HG03558 (cell line): Measurements from ENCODE around the gene ATP6V0B.

Source experiments
- ATAC-seq: cut with Tn5 transposase; IDR thresholded peaks from one replicate; pipeline ENCODE4 v1.9.1; 2021; ENCODE audit warnings: moderate number of reproducible peaks; ENCODE audit not compliant: unreplicated experiment; ENCODE audit errors: extremely low read depth

Gene ATP6V0B

GRCh38 chr1:43982241-43982640, 7.5 kb downstream of the ATP6V0B start:
- no peak for ATAC-seq

DNA sequence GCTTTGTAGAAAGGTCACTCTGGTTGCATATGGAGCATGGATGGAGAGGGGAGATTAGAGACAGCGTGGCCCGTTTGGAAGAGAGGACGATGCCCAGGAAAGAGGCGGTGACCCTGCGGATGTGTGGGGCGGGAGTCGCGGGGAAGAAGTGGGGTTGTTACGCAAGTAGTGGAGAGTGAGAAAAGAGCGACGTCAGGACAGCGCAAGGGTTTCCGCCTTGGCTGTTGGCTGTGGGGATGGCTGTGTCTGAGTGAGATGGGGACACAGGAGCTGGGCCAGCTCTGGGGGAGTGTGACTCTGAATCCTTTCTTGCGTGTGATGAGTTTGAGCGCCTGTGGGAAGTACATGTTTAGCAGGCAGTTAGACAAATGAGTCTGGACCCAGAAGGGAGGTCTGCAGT, 8.0 kb downstream of the ATP6V0B start:
- no peak for ATAC-seq

DNA sequence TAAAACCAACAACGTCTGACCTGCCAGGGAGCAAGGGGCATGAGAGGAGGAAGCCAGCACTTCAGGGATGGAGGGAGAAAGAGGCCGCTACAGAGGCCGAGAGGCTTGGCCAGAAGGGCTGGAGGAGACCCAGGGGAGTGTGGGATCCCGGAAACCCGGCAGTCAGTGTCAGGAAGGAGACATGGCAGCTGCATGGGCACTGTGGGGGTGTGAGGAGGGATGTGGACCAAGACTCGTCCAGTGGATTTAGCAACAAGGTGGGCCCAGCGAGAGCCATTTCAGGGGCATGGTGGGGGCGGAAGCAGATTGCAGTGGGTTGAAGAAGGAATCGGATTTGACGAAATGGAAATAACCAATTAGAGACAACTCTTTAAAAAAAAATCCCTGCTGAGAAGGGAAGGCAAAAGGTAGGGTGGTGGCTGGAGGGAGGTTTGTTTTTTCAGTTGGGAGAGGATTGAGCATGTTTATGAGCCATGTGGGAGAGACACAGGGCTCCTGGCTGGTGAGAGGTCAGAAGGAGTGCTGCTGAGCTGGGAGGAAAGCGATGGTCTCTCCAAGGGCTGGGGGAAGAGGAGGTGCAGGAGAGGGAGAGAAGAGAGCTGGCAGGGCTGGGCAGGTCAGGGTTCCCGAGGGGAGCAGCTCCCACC, 8.6 kb downstream of the ATP6V0B start:
- no peak for ATAC-seq

GRCh38 chr1:43984855-43985254, 10.1 kb downstream of the ATP6V0B start:
- no peak for ATAC-seq

GRCh38 chr1:43985984-43986595, 11.3 kb downstream of the ATP6V0B start:
- ATAC-seq: no peak

DNA sequence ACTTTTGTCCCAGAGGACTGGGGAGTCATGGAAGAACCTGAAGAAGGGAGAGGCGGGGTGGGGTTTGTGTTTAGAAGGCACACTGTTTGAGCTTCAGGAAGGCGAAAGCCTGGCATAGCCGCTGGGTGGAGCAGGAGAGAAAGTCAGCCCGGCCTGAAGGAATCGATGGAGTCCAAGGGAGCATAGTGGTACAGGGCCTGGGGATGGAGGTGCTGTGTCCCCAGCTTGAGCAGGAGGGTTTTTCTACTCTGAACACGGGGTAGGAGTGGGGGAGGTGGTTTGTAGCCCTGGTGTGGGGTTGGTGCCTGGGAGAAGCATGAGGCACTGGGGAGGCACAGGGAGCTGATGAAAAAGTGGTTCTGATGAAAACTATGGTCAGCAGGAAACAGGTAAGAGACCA, 12.0 kb downstream of the ATP6V0B start:
- ATAC-seq: no peak

DNA sequence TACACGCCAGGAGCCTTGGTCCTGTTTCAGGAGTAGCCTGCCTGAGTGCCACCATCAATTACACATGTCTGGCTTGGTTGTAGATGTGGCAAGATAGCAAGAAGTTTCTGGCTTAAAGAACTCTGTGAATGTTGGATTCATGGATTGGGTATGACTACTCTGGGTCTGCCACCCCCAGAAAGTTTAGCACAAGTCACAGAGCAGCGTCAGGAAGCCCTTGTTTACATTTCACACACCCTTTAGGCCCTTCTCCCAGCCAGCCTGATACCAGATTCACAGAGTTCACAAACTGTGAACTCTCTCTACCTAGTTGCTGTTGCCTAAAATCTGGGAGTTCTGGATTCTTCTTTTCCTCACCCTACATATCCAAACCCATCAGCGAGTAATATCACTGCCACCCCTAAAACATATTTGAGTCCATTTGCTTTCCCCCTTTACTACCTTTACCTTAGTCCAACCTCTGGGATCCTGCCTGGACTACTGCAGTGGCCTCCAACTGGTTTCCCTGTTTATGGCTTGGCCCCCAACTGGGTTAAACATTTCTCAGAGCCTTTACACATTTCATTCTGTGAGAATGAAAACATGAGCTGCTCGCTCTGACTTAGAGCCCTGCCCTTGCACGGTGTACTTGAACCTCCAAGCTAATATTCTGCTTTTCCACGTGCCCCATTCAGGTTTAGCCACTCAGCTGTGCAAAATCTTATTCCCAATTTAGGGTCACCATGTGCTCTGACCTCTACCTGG, 12.6 kb downstream of the ATP6V0B start:
- ATAC-seq: no peak

GRCh38 chr1:43990271-43991199, 15.8 kb downstream of the ATP6V0B start:
- no peak for ATAC-seq

GRCh38 chr1:43991200-43991475, 16.4 kb downstream of the ATP6V0B start:
- no peak for ATAC-seq

DNA sequence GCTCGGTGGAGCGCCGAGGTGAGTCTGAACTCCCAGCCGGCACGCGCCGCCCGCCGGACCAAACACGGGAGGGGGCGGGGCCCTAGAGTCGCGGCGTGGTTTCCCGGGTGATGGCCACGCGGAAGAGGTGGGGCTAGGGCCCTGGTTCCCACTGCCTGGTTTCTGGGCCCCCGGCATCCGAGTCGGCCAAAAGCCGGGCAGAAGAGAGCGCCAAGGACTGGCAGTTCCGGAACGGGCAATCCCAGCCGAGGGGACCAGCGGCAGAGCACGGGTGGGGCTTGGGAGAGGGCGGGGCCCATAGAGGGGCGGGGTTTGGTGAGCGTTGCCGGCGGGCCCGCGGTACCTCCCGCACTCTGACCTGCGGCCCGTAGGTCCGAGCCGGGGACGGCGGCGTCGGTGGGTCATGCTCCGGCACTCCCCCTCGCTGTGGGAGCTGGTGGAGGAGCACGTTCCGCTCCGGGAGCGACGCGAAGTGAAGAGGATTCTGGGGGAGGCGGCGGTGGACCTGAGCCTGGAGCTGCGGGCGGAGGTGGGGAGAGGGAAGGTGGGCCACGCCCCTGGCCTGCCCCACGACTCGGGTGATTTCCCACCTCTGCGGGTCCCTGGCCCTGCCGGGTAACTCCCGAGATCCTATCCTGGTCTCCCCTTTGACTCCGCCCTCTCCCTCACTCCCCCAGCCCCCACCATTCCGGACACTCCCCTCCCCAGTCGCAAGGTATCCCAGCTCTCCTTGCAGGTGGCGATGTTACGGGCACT, 16.9 kb downstream of the ATP6V0B start, which contains the start of gene CCDC24:
TSS of gene CCDC24 (plus strand) at position 124 of the 756 bp plus-strand sequence. CDS start at position 404, 280 bp downstream.
- peak; percentile 39 for ATAC-seq

DNA sequence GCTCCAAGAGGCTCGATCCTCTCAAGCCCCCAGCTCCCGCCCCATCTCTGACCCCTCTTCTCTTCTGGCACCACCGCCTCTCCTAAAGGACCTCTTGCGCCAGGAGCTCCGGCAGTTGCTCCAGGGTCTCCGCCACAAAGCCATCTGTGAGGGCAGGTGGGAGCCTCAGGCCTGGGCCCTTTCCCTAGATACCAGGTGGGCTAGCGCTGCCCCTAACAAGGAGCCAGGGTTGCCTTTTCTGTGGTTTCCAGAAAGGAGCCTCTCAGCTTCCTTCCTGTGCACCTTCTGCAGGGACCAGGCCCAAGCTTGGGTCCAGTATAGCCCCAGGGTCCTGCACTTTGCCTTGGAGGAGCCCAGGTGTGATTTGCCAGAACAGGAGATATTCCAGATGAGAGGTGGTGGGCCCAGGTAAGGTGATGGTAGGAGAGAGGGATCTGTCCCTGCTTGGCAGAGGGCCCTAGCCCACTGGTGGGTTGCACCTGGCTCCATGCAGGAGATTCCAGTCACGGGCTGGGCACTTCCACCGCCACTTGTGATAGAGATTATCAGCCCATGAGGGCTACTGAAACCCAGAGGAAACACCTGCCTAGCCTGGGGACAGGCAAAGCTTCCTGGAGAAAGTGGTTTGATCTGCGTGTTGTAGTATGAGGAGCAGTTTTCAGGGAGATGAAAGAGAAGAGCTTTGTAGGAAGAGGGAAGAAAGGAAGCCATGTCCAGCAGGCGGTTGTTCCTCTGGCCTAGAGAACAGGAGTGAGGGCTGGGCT, 17.7 kb downstream of the ATP6V0B start:
- ATAC-seq: no peak

GRCh38 chr1:43993206-43993914, 18.6 kb downstream of the ATP6V0B start:
- ATAC-seq: no peak

GRCh38 chr1:43994071-43994470, 19.3 kb downstream of the ATP6V0B start:
- ATAC-seq: no peak

DNA sequence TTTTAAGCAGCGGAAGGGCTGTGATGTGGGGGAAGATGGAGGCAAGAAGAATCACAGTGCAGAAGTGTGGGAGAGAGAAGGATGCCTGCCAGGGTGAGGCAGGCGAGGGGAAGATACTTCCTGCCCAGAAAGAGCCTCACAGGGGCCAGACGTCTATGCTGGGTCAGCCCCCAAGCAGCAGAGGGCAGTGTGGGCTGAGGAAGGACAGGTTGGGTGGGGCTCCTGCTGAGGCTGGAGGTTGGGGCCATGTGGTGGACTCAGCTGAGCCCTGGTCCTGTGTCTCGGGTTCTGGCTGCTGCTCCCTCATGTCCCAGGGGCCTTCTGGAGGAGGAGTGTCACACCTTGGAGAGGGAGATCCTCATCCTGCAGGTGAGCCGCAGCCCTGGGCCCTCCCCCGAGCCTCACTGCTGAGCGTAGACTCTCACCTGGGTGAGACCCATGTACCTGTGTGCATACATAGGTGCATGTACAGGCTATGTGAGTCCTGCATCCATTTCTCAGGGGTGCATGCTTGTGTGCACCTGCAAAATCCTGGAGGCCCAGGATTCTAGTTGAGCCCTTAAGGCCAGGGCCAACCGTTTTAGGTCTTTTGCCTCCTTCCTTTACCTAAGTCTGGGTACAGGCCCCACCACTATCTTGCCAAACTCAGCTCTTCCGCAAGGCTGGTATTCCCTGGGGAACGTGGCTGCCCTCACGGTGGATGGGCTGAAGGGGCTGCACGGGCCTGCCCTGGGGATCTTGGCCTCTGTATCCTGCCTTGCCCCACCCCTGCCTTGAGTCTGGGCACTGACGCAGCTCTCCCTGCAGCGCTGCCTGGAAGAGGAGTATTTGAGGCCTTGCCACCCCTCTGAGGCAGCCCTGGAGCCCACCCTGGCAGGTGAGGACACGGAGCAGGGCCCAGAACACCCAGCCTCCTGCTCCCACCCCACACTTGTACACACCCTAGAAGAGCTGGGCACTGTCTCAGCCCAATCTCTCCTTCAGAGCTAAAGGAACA, 20.3 kb downstream of the ATP6V0B start:
- no peak for ATAC-seq

GRCh38 chr1:43995984-43996732, 21.4 kb downstream of the ATP6V0B start:
- no peak for ATAC-seq

DNA sequence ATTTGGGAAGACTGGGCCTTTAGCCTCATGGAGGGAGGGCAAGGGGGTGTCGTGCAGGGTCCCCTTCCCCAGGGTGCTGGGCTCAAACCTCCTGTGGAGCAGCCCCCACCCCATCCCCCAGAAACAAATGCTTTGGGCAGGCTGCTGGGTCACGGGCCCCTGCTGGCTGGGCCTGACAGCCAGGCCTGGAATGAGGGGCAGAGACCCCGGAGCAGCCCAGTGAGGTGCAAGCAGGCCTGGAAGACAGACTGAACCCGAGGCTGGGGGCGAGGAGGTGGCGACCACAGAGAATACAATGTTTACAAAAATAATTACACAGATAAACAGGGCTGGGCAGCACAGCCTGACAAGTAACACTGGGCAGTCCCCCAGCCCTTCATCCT, 22.0 kb downstream of the ATP6V0B start:
- ATAC-seq: no peak
